WTC11 (cell line): ENCODE data around the gene TBC1D20. TPM values are rescaled to one million over a fixed set of nuclear protein-coding genes. Genes with fewer than 3 reads are reported as not detected.

Source experiments
- ATAC-seq: fragments of 200-7000 bp; cut with Tn5 transposase; 2 replicates; pipeline ENCODE4 v1.10.0; 2021; ENCODE audit warnings: mild to moderate bottlenecking, moderate library complexity
- CTCF ChIA-PET: fragments of 300-600 bp; sonication (Branson Sonifier 250); formaldehyde crosslinking; loops from one replicate; lab custom pipeline; 2021; ENCODE audit warnings: antibody characterized with exemption; lab: Charles Lee
- POLR2A ChIA-PET: fragments of 350-600 bp; sonication (Branson Sonifier 250); formaldehyde crosslinking; loops from one replicate; lab custom pipeline; 2021; ENCODE audit warnings: antibody characterized with exemption; lab: Charles Lee
- DNase-seq: peaks from one replicate; pipeline ENCODE4 v3.0.0; 2021; ENCODE audit warnings: low spot score
- H3K27ac Mint-ChIP-seq: 2 replicates; pipeline ENCODE4 v1.8.0; 2021; ENCODE audit warnings: mixed read lengths
- H3K27me3 Mint-ChIP-seq: 2 replicates; pipeline ENCODE4 v1.8.0; 2021; ENCODE audit warnings: low read depth, mild to moderate bottlenecking, moderate library complexity, mixed read lengths
- H3K36me3 Mint-ChIP-seq: 2 replicates; pipeline ENCODE4 v1.8.0; 2021; ENCODE audit warnings: mixed read lengths
- H3K4me1 Mint-ChIP-seq: 2 replicates; pipeline ENCODE4 v1.8.0; 2022; ENCODE audit warnings: mixed read lengths
- H3K4me3 Mint-ChIP-seq: 2 replicates; pipeline ENCODE4 v1.8.0; 2021; ENCODE audit warnings: mild to moderate bottlenecking, moderate library complexity, mixed read lengths
- H3K9me3 Mint-ChIP-seq: 2 replicates; pipeline ENCODE4 v1.8.0; 2021; ENCODE audit warnings: mixed read lengths
- ATF6 ChIP-seq: sonication (generic); formaldehyde crosslinking; IDR thresholded peaks from 2 replicates; pipeline ENCODE4 v1.8.1; 2023; ENCODE audit warnings: mild to moderate bottlenecking, missing genetic modification reagents
- CREB1 ChIP-seq: sonication (generic); formaldehyde crosslinking; IDR thresholded peaks from 2 replicates; pipeline ENCODE4 v1.8.0; 2023; ENCODE audit warnings: mild to moderate bottlenecking, missing genetic modification reagents
- E2F5 ChIP-seq: sonication (generic); formaldehyde crosslinking; IDR thresholded peaks from 2 replicates; pipeline ENCODE4 v1.8.1; 2022; ENCODE audit warnings: mild to moderate bottlenecking, moderate library complexity, missing genetic modification reagents
- ELF4 ChIP-seq: sonication (generic); formaldehyde crosslinking; IDR thresholded peaks from 2 replicates; pipeline ENCODE4 v1.8.1; 2022; ENCODE audit warnings: low read depth, mild to moderate bottlenecking, moderate library complexity, missing genetic modification reagents
- ERG ChIP-seq: fragments of 250-450 bp; sonication (Bioruptor Pico); IDR thresholded peaks from 2 replicates; pipeline ENCODE4 v1.8.0; 2021; ENCODE audit warnings: mild to moderate bottlenecking
- ESRRA ChIP-seq: sonication (generic); formaldehyde crosslinking; IDR thresholded peaks from 2 replicates; pipeline ENCODE4 v1.8.1; 2022; ENCODE audit warnings: mild to moderate bottlenecking, missing genetic modification reagents, borderline replicate concordance
- FOXP1 ChIP-seq: sonication (generic); formaldehyde crosslinking; IDR thresholded peaks from 2 replicates; pipeline ENCODE4 v1.8.0; 2022; ENCODE audit warnings: missing genetic modification reagents, mild to moderate bottlenecking, moderate library complexity, borderline replicate concordance
- GABPB1 ChIP-seq: sonication (generic); formaldehyde crosslinking; IDR thresholded peaks from 2 replicates; pipeline ENCODE4 v1.8.1; 2023; ENCODE audit warnings: mild to moderate bottlenecking, missing genetic modification reagents
- GTF2I ChIP-seq: fragments of 250-450 bp; sonication (Bioruptor Pico); conservative IDR thresholded peaks from 2 replicates; pipeline ENCODE4 v1.4.0; 2021; ENCODE audit warnings: mild to moderate bottlenecking
- IRF1 ChIP-seq: sonication (generic); formaldehyde crosslinking; IDR thresholded peaks from 2 replicates; pipeline ENCODE4 v1.8.0; 2023; ENCODE audit warnings: missing genetic modification reagents
- KAT7 ChIP-seq: sonication (generic); formaldehyde crosslinking; IDR thresholded peaks from 2 replicates; pipeline ENCODE4 v1.8.1; 2023; ENCODE audit warnings: missing genetic modification reagents, mild to moderate bottlenecking, borderline replicate concordance
- MAX ChIP-seq: sonication (generic); formaldehyde crosslinking; IDR thresholded peaks from 2 replicates; pipeline ENCODE4 v1.8.0; 2022; ENCODE audit warnings: mild to moderate bottlenecking, missing genetic modification reagents
- NR1H2 ChIP-seq: sonication (generic); formaldehyde crosslinking; IDR thresholded peaks from 2 replicates; pipeline ENCODE4 v1.9.0; 2021; ENCODE audit warnings: mild to moderate bottlenecking, moderate library complexity, missing genetic modification reagents
- SP1 ChIP-seq: sonication (generic); formaldehyde crosslinking; conservative IDR thresholded peaks from 2 replicates; pipeline ENCODE4 v1.8.1; 2022; ENCODE audit warnings: missing genetic modification reagents
- USF2 ChIP-seq: sonication (generic); formaldehyde crosslinking; IDR thresholded peaks from 2 replicates; pipeline ENCODE4 v1.8.1; 2023; ENCODE audit warnings: mild to moderate bottlenecking, missing genetic modification reagents, moderate library complexity
- ZNF416 ChIP-seq: fragments of 250-450 bp; sonication (Bioruptor Pico); IDR thresholded peaks from 2 replicates; pipeline ENCODE4 v1.9.0; 2021; ENCODE audit warnings: mild to moderate bottlenecking, inconsistent platforms
- ZNF425 ChIP-seq: fragments of 250-450 bp; sonication (Bioruptor Pico); conservative IDR thresholded peaks from 2 replicates; pipeline ENCODE4 v1.9.0; 2021; ENCODE audit warnings: mild to moderate bottlenecking
- ZNF532 ChIP-seq: fragments of 250-450 bp; sonication (Bioruptor Pico); IDR thresholded peaks from 2 replicates; pipeline ENCODE4 v1.9.0; 2021; ENCODE audit warnings: mild to moderate bottlenecking, borderline replicate concordance
- total RNA-seq: library from RNA; stranded (reverse); gene quantifications from 3 replicates; pipeline ENCODE4 v1.2.3, GENCODE V29; 2021

Gene TBC1D20
- total RNA-seq, 1 experiment from 2014 or later: 14.6 TPM

GRCh38 chr20:496126-496696 is 33.9 kb upstream of the TBC1D20 start:
- TF ChIP-seq MAX (no peak), KAT7 (no peak), ZNF425 (CRISPR knock-in tag) (no peak), ZNF416 (CRISPR knock-in tag) (no peak), GABPB1 (CRISPR knock-in tag) (peak; percentile 10; the same call in 1 of the 2 replicates)
- POLR2A ChIA-PET: no interaction called here
- H3K36me3 Mint-ChIP-seq: peaks cover 71% of the 10 kb centered on the region
- H3K4me1 Mint-ChIP-seq: no peaks in the 10 kb centered on the region
- DNase-seq: no peak
- H3K9me3 Mint-ChIP-seq: no peaks in the 10 kb centered on the region
- CTCF ChIA-PET: no interaction called here
- H3K27ac Mint-ChIP-seq: no peak overlapping the region
- no peaks in the 10 kb centered on the region for H3K27me3 Mint-ChIP-seq
- no peak for ATAC-seq
- no peak overlapping the region for H3K4me3 Mint-ChIP-seq

- no peaks in the 10 kb centered on the region for H3K4me1 Mint-ChIP-seq
These were observed 29.8 kb upstream of the TBC1D20 start for GRCh38 chr20:492159-492558.

More at GRCh38 chr20:492159-492558, 29.8 kb upstream of the TBC1D20 start:
- H3K9me3 Mint-ChIP-seq: no peaks in the 10 kb centered on the region
- ATAC-seq (no peak), DNase-seq (no peak)
- no peak for TF ChIP-seq FOXP1 (CRISPR knock-in tag)
- TF ChIP-seq GABPB1 (CRISPR knock-in tag): no peak
- no peak for TF ChIP-seq GTF2I
- TF ChIP-seq ZNF532 (CRISPR knock-in tag): no peak
- no peak for TF ChIP-seq ESRRA
- TF ChIP-seq ATF6 (CRISPR knock-in tag): no peak
- TF ChIP-seq USF2 (CRISPR knock-in tag): no peak
- TF ChIP-seq NR1H2: no peak
- TF ChIP-seq CREB1: no peak
- no peak for TF ChIP-seq SP1 (CRISPR knock-in tag)
- no peak for TF ChIP-seq IRF1 (CRISPR knock-in tag)
- no peak for TF ChIP-seq ZNF425 (CRISPR knock-in tag)
- TF ChIP-seq E2F5 (CRISPR knock-in tag): no peak
- TF ChIP-seq ERG (CRISPR knock-in tag): no peak
- TF ChIP-seq ELF4 (CRISPR knock-in tag): no peak
- H3K27ac Mint-ChIP-seq: no peak overlapping the region
- POLR2A ChIA-PET: no interaction called here
- no peaks in the 10 kb centered on the region for H3K27me3 Mint-ChIP-seq
- CTCF ChIA-PET: interaction anchor here (0.9 kb wide), 1 partner anchor 138 kb away, joined by 3 read pairs; no protein-coding TSS in a partner anchor
- peaks cover 71% of the 10 kb centered on the region for H3K36me3 Mint-ChIP-seq
- H3K4me3 Mint-ChIP-seq: no peak overlapping the region
